Endothelial cell of umbilical vein (primary cell): ENCODE results near the gene ATOH1.

ENCODE experiments used
- EZH2 ChIP-seq: IDR thresholded peaks from 2 replicates; pipeline ENCODE4 v1.6.1; 2012; ENCODE audit warnings: borderline replicate concordance, low read depth, mild to moderate bottlenecking, moderate library complexity, low read length, inconsistent platforms; ENCODE audit not compliant: severe bottlenecking
- GATA2 ChIP-seq: IDR thresholded peaks from 2 replicates; pipeline ENCODE4 v1.7.0; 2011; ENCODE audit warnings: low read depth, mild to moderate bottlenecking, moderate library complexity, mixed read lengths, low read length; ENCODE audit not compliant: insufficient read length, insufficient read depth
- JUN ChIP-seq: IDR thresholded peaks from 2 replicates; pipeline ENCODE4 v1.6.1; 2011; ENCODE audit warnings: borderline replicate concordance, low read depth; ENCODE audit not compliant: insufficient read length, insufficient read depth
- MYC ChIP-seq: IDR thresholded peaks from one replicate; pipeline ENCODE4 v1.6.1; 2011; ENCODE audit warnings: mild to moderate bottlenecking, low read depth, low read length
- POLR2A ChIP-seq: IDR thresholded peaks from 2 replicates; pipeline ENCODE4 v1.6.1; 2012; ENCODE audit warnings: low read depth, mild to moderate bottlenecking, control low read depth, low read length
- POLR2AphosphoS5 ChIP-seq: IDR thresholded peaks from 2 replicates; pipeline ENCODE4 v1.6.1; 2012; ENCODE audit warnings: low read depth, mild to moderate bottlenecking, control low read depth, low read length, moderate library complexity; ENCODE audit not compliant: insufficient read depth
- TF ChIP-seq, protein P1 (sequence below), 2 donors: IDR thresholded peaks; 1 replicate in 1 of 2; 2 replicates in 1 of 2; pipeline ENCODE4 v1.5.1; 2011; ENCODE audit warnings: low read length in 2 of 2, mild to moderate bottlenecking in 2 of 2, moderate library complexity in 2 of 2, control low read depth in 1 of 2, inconsistent platforms in 1 of 2, low read depth in 1 of 2; ENCODE audit not compliant: insufficient read depth in 1 of 2; ENCODE audit errors: extremely low read depth in 1 of 2
- TF ChIP-seq, protein P2 (sequence below): IDR thresholded peaks from 2 replicates; pipeline ENCODE4 v1.6.1; 2011; ENCODE audit not compliant: insufficient read depth, insufficient read length

DNA sequence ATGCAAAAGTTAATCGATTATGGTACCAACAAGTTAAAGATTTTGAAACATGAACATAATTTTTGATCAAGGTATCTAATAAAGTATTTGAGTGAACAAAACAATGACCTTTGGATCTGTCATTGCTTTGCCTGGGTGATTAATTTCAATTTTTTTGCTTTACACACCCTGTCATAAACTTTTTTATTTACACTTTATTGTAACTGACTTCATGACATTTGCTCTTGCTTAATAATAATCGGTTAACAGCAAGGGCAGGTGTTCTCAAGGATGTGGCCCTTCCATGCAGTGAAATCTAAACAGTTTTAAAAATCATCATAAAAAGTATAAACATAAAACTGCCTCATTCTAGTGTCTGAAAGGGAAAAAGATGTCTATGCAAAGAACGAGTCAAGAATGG, 24.1 kb downstream of the ATOH1 start:
- TF ChIP-seq POLR2A (no peak), POLR2AphosphoS5 (no peak), EZH2 (no peak), JUN (no peak), MYC (no peak), GATA2 (no peak)
- TF ChIP-seq, protein P1, sequence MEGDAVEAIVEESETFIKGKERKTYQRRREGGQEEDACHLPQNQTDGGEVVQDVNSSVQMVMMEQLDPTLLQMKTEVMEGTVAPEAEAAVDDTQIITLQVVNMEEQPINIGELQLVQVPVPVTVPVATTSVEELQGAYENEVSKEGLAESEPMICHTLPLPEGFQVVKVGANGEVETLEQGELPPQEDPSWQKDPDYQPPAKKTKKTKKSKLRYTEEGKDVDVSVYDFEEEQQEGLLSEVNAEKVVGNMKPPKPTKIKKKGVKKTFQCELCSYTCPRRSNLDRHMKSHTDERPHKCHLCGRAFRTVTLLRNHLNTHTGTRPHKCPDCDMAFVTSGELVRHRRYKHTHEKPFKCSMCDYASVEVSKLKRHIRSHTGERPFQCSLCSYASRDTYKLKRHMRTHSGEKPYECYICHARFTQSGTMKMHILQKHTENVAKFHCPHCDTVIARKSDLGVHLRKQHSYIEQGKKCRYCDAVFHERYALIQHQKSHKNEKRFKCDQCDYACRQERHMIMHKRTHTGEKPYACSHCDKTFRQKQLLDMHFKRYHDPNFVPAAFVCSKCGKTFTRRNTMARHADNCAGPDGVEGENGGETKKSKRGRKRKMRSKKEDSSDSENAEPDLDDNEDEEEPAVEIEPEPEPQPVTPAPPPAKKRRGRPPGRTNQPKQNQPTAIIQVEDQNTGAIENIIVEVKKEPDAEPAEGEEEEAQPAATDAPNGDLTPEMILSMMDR (IDR thresholded peaks at IDR 0.05; ENCODE audit: extremely low read depth in 1 of 2, insufficient read depth in 1 of 2, low read depth in 1 of 2, low read length in 2 of 2) = no peak
- TF ChIP-seq, protein P2, sequence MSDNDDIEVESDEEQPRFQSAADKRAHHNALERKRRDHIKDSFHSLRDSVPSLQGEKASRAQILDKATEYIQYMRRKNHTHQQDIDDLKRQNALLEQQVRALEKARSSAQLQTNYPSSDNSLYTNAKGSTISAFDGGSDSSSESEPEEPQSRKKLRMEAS = no peak
